Body of pancreas (tissue), 2 donors: ENCODE data around the gene LARP4B. TPM values are rescaled to one million over a fixed set of nuclear protein-coding genes. Genes with fewer than 3 reads are reported as not detected.

ENCODE experiments used
- total RNA-seq, 2 donors: library from RNA; depleted of rRNA; stranded (reverse); fragments of >200 nt; gene quantifications; one replicate each; pipeline ENCODE4 v1.1.0, GENCODE V29; 2016

Gene LARP4B
- total RNA-seq, 2 donors from 2014 or later: 41.0 to 61.6 TPM

Other genes with a start within 250 kb of the LARP4B start
- gene DIP2C, start 242.0 kb downstream of the LARP4B start, total RNA-seq: 10 to 100 TPM in 1 of 2 donors, 1 to 10 TPM in 1; 9.6 to 11.9 TPM
- gene GTPBP4, start 56.7 kb upstream of the LARP4B start, total RNA-seq: 10 to 100 TPM in 1 of 2 donors, 1 to 10 TPM in 1; 8.3 to 20.4 TPM
- not detected for gene IDI2, start 94.2 kb upstream of the LARP4B start, total RNA-seq
- 10 to 100 TPM; 15.6 to 20.4 TPM for gene IDI1, start 117.4 kb upstream of the LARP4B start, total RNA-seq
- 10 to 100 TPM in 1 of 2 donors, 1 to 10 TPM in 1; 9.9 to 14.3 TPM for gene WDR37, start 124.7 kb upstream of the LARP4B start, total RNA-seq